Erythroblast (primary cell): ENCODE results near the gene YTHDC2.

Experiments
- GATA1 ChIP-seq: IDR thresholded peaks from 2 replicates; pipeline ENCODE4 v1.6.1; 2011; ENCODE audit warnings: low read depth, mild to moderate bottlenecking, control low read depth, low read length, moderate library complexity
- POLR2A ChIP-seq: IDR thresholded peaks from 2 replicates; pipeline ENCODE4 v1.6.1; 2011; ENCODE audit warnings: mild to moderate bottlenecking, low read length

DNA sequence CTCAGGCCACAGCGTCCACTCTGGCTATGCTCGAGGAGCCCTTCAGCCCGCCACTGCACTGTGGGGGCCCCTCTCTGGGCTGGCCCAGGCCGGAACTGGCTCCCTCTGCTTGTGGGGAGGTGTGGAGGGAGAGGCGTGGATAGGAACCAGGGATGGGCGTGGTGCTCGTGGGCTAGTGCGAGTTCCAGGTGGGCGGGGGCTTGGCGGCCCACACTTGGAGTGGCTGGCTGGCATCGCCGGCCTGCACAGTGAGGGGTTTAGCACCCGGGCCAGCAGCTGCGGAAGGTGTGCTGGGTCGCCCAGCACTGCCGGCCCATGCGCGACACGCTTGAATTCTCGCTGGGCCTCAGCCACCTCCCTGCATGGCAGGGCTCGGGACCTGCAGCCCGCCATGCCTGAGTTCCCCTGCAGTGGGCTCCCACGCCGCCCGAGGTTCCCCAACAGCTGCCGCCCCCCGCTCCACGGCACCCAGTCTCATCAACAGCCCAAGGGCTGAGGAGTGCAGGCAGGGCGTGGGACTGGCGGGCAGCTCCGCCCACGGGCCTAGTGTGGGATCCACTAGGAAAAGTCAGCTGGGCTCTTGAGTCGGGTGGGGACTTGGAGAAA lies 103.8 kb downstream of the YTHDC2 start:
- no peak for TF ChIP-seq POLR2A
- TF ChIP-seq GATA1, result no peak
